GM12892 (cell line): ENCODE results near the gene RGL2.

Experiments
- POLR2A ChIP-seq: IDR thresholded peaks from 2 replicates; pipeline ENCODE4 v1.6.1; 2011; ENCODE audit warnings: low read depth, low read length, control low read depth
- POLR2AphosphoS5 ChIP-seq: IDR thresholded peaks from 2 replicates; pipeline ENCODE4 v1.6.1; 2011; ENCODE audit warnings: low read depth, low read length, control low read depth
- TAF1 ChIP-seq: IDR thresholded peaks from 2 replicates; pipeline ENCODE4 v1.6.1; 2011; ENCODE audit warnings: low read depth, mild to moderate bottlenecking, control low read depth, low read length, borderline replicate concordance

GRCh38 chr6:33280539-33280938 lies 18.2 kb downstream of the RGL2 start:
- no peak for TF ChIP-seq POLR2A
- TF ChIP-seq POLR2AphosphoS5 = no peak
- TF ChIP-seq TAF1 = no peak
